IMR-90 (cell line): ENCODE results near the gene RNF40. TPM values are rescaled to one million over a fixed set of nuclear protein-coding genes. Genes with fewer than 3 reads are reported as not detected.

Experiments used
- ATAC-seq: fragments of 200-7000 bp; cut with Tn5 transposase; 2 replicates; pipeline ENCODE4 v1.9.1; 2020; ENCODE audit warnings: low read depth, mild to moderate bottlenecking, moderate library complexity
- BruUV-seq: library from RNA; stranded (reverse); fragments of 400-500 nt; replicated peaks from 2 replicates; lab custom pipeline; 2021; lab: Mats Ljungman, UMichigan
- CTCF ChIA-PET: fragments of 300-600 bp; formaldehyde crosslinking; extraction: SDS; loops from one replicate; lab custom pipeline; 2021; ENCODE audit warnings: antibody characterized with exemption; lab: Yijun Ruan, JAX
- POLR2A ChIA-PET: fragments of 300-600 bp; sonication (Branson Sonifier 250); formaldehyde crosslinking; loops from one replicate; lab custom pipeline; 2022; ENCODE audit warnings: antibody characterized with exemption; ENCODE audit not compliant: unreplicated experiment; lab: Charles Lee
- DNase-seq: peaks from one replicate; pipeline ENCODE4 v3.0.0; 2013
- H2AFZ ChIP-seq: replicated peaks from 2 replicates; pipeline ENCODE3; 2013; ENCODE audit warnings: low read length, mild to moderate bottlenecking; ENCODE audit not compliant: poor library complexity
- H2AK5ac ChIP-seq: 2 replicates; pipeline ENCODE4 v1.6.1; 2013; ENCODE audit warnings: low read depth, low read length, inconsistent platforms
- H2AK9ac ChIP-seq: replicated peaks from 2 replicates; pipeline ENCODE3; 2013; ENCODE audit warnings: mild to moderate bottlenecking, low read depth, low read length, moderate library complexity; ENCODE audit not compliant: poor library complexity
- H2BK120ac ChIP-seq: 2 replicates; pipeline ENCODE4 v1.6.1; 2013; ENCODE audit warnings: low read depth, low read length, inconsistent platforms
- H2BK15ac ChIP-seq: 3 replicates; pipeline ENCODE4 v1.6.1; 2013; ENCODE audit warnings: low read depth, low read length, inconsistent platforms
- H2BK20ac ChIP-seq: 2 replicates; pipeline ENCODE4 v1.6.1; 2013; ENCODE audit warnings: low read depth, mild to moderate bottlenecking, inconsistent platforms, low read length, moderate library complexity
- H2BK5ac ChIP-seq: 2 replicates; pipeline ENCODE4 v1.6.1; 2013; ENCODE audit warnings: mild to moderate bottlenecking, low read depth, low read length, inconsistent platforms; ENCODE audit not compliant: poor library complexity, severe bottlenecking
- H3K14ac ChIP-seq: replicated peaks from 2 replicates; pipeline ENCODE4 v1.6.1; 2013; ENCODE audit warnings: low read depth, low read length, inconsistent platforms
- H3K18ac ChIP-seq: 2 replicates; pipeline ENCODE4 v1.6.1; 2013; ENCODE audit warnings: low read depth, low read length, control low read depth
- H3K23ac ChIP-seq: 2 replicates; pipeline ENCODE4 v1.6.1; 2013; ENCODE audit warnings: low read depth, low read length, inconsistent platforms
- H3K27ac ChIP-seq: 2 replicates; pipeline ENCODE4 v1.5.1; 2013; ENCODE audit warnings: mild to moderate bottlenecking, control low read depth, low read length; ENCODE audit not compliant: insufficient read depth
- H3K27me3 ChIP-seq: 2 replicates; pipeline ENCODE4 v1.6.1; 2013; ENCODE audit warnings: low read length; ENCODE audit not compliant: control insufficient read depth, insufficient read depth
- H3K36me3 ChIP-seq: 2 replicates; pipeline ENCODE4 v1.6.1; 2013; ENCODE audit warnings: low read length, mixed read lengths; ENCODE audit not compliant: control insufficient read depth, insufficient read depth
- H3K4ac ChIP-seq: 2 replicates; pipeline ENCODE4 v1.6.1; 2013; ENCODE audit warnings: low read depth, low read length, inconsistent platforms
- H3K4me1 ChIP-seq: 2 replicates; pipeline ENCODE4 v1.6.1; 2013; ENCODE audit warnings: low read length, mixed read lengths; ENCODE audit not compliant: control insufficient read depth, insufficient read depth
- H3K4me2 ChIP-seq: 2 replicates; pipeline ENCODE4 v1.6.1; 2013; ENCODE audit warnings: low read depth, mild to moderate bottlenecking, control low read depth, low read length, moderate library complexity
- H3K4me3 ChIP-seq: 2 replicates; pipeline ENCODE4 v1.5.1; 2013; ENCODE audit warnings: low read depth, mild to moderate bottlenecking, control low read depth, low read length, moderate library complexity; ENCODE audit not compliant: insufficient read depth
- H3K56ac ChIP-seq: 2 replicates; pipeline ENCODE4 v1.6.1; 2013; ENCODE audit warnings: low read length, inconsistent platforms; ENCODE audit not compliant: insufficient read depth; ENCODE audit errors: extremely low read depth
- H3K79me1 ChIP-seq, 2 experiments: 2 replicates each; pipeline ENCODE4 v1.6.1; 2013; ENCODE audit warnings: low read length in 2 of 2, inconsistent platforms in 1 of 2, low read depth in 1 of 2
- H3K9ac ChIP-seq: 2 replicates; pipeline ENCODE4 v1.6.1; 2013; ENCODE audit warnings: low read depth, low read length, control low read depth
- H3K9me1 ChIP-seq: 2 replicates; pipeline ENCODE4 v1.6.1; 2013; ENCODE audit warnings: low read length, inconsistent platforms; ENCODE audit not compliant: insufficient read depth
- H3K9me3 ChIP-seq: 2 replicates; pipeline ENCODE4 v1.6.1; 2013; ENCODE audit warnings: low read length; ENCODE audit not compliant: control insufficient read depth, insufficient read depth
- H4K20me1 ChIP-seq: 2 replicates; pipeline ENCODE4 v1.6.1; 2013; ENCODE audit warnings: low read length, inconsistent platforms; ENCODE audit not compliant: insufficient read depth
- H4K5ac ChIP-seq: 2 replicates; pipeline ENCODE4 v1.6.1; 2013; ENCODE audit warnings: mild to moderate bottlenecking, low read depth, low read length, control low read depth
- H4K8ac ChIP-seq, 2 experiments: 2 replicates each; pipeline ENCODE4 v1.6.1; 2013; ENCODE audit warnings: low read depth in 2 of 2, low read length in 2 of 2, control low read depth in 1 of 2, inconsistent platforms in 1 of 2
- H4K91ac ChIP-seq: 2 replicates; pipeline ENCODE4 v1.6.1; 2013; ENCODE audit warnings: low read depth, low read length, inconsistent platforms; ENCODE audit not compliant: insufficient read depth
- MAZ ChIP-seq: IDR thresholded peaks from 2 replicates; pipeline ENCODE4 v1.6.1; 2012; ENCODE audit warnings: low read depth, mild to moderate bottlenecking, low read length, improper control_type of control experiment, moderate library complexity, borderline replicate concordance
- WGBS, 2 experiments: methylation state at CpG; one replicate each; pipeline versions ENCODE4 v1.1.5 to v1.1.7; 2013; ENCODE audit warnings: missing lambda C conversion rate in 2 of 2; ENCODE audit not compliant: insufficient read length in 1 of 2; ENCODE audit errors: extremely low coverage in 2 of 2; 5-methylcytosine and 5-hydroxymethylcytosine counted together
- dilution Hi-C: fragments of 300-500 bp; cut with HindIII; formaldehyde crosslinking; loops from one replicate; pipeline ENCODE4 v1.14.3; 2018; ENCODE audit warnings: low sequenced_read_pairs; ENCODE audit not compliant: unreplicated experiment
- in situ Hi-C: fragments of 300-500 bp; cut with MboI; formaldehyde crosslinking; loops from 3 replicates; pipeline ENCODE4 v1.14.3; 2019; ENCODE audit warnings: low sequenced_read_pairs, inconsistent platforms, mixed read lengths
- intact Hi-C: fragments of 100-400 bp; cut with micrococcal nuclease; formaldehyde crosslinking; loops from 2 replicates; pipeline ENCODE4 v1.10.0; 2022
- polyA plus RNA-seq, 3 experiments: library from polyadenylated mRNA; depleted of rRNA; stranded (reverse); fragments of >200 nt; gene quantifications; 2 replicates each; pipeline ENCODE4 v1.2.3, GENCODE V29; 2012; ENCODE audit warnings: low replicate concordance in 1 of 3
- total RNA-seq: library from RNA; depleted of rRNA; stranded (reverse); fragments of >200 nt; gene quantifications from 2 replicates; pipeline ENCODE4 v1.2.3, GENCODE V29; 2012

RNF40 gene
- total and polyA plus RNA-seq, 2 of the 4 experiments (the other 2 are of a cell fraction) = 46.7 to 72.4 TPM

GRCh38 chr16:30736995-30737793 is 24.9 kb upstream of the RNF40 start:
- dilution Hi-C loops = no loop called here
- Histone ChIP-seq H3K23ac (no peak overlapping the region), H3K4me3 (no peak overlapping the region), H3K79me1 (peaks cover 11 to 44% of the 10 kb centered on the region in 2 experiments), H4K20me1 (peaks cover 8% of the 10 kb centered on the region; the same call in 1 of the 2 replicates), H2BK5ac (no peak overlapping the region), H4K91ac (no peak overlapping the region), H3K27me3 (no peaks in the 10 kb centered on the region), H3K9ac (no peak overlapping the region), H2AFZ (no peak overlapping the region), H3K56ac (no peak overlapping the region), H2BK20ac (no peak overlapping the region), H3K9me1 (peaks cover 14% of the 10 kb centered on the region), H2BK120ac (no peak overlapping the region), H3K36me3 (peaks cover 64% of the 10 kb centered on the region), H2AK5ac (no peak overlapping the region), H2AK9ac (no peak overlapping the region), H3K4ac (no peak overlapping the region), H2BK15ac (no peak overlapping the region), H4K5ac (no peak overlapping the region), H3K27ac (no peak overlapping the region), H3K14ac (no peak overlapping the region), H3K4me1 (peaks cover 14% of the 10 kb centered on the region), H3K9me3 (no peaks in the 10 kb centered on the region), H3K4me2 (no peak overlapping the region), H4K8ac (no peak overlapping the region), H3K18ac (no peak overlapping the region)
- DNase-seq = no peak
- in situ Hi-C loops = no loop called here
- no peak for ATAC-seq
- ChIA-PET CTCF (no interaction called here), POLR2A (no interaction called here)
- no TSS peak for BruUV-seq
- WGBS, 2 experiments = 94% methylated on average over 11 of the region's 17 CpGs; no CpG with 5 or more reads in 1 of the 2 experiments
- TF ChIP-seq MAZ = no peak
- intact Hi-C loops = no loop called here
